Upper lobe of left lung (tissue), 6 donors: Measurements from ENCODE around the gene IGSF3. TPM values are rescaled to one million over a fixed set of nuclear protein-coding genes. Genes with fewer than 3 reads are reported as not detected.
"Not testable (repeated sequence)": the region's sequence is repeated elsewhere in the genome, so short reads cannot be mapped to it uniquely, and the experiment has no call there.

Experiments
- ATAC-seq, 2 donors: fragments of 200-7000 bp; cut with Tn5 transposase; one replicate each; pipeline ENCODE4 v1.9.1; 2022; ENCODE audit warnings: mild to moderate bottlenecking in 2 of 2, moderate library complexity in 2 of 2; ENCODE audit not compliant: low FRiP score in 2 of 2
- DNase-seq, 2 donors: peaks; one replicate each; pipeline ENCODE4 v3.0.0-alpha.2; 2019 to 2020
- H3K27ac ChIP-seq, 4 donors: fragments of 200-600 bp; sonication (generic); one replicate each; pipeline ENCODE4 v1.5.1; 2016 to 2019
- H3K27me3 ChIP-seq, 4 donors: fragments of 200-600 bp; sonication (generic); one replicate each; pipeline ENCODE4 v1.5.1; 2017 to 2019
- H3K36me3 ChIP-seq, 4 donors: fragments of 200-600 bp; sonication (generic); one replicate each; pipeline ENCODE4 v1.5.1; 2016 to 2019
- H3K4me1 ChIP-seq, 4 donors: fragments of 200-600 bp; sonication (generic); one replicate each; pipeline ENCODE4 v1.5.1; 2018 to 2019
- H3K4me3 ChIP-seq, 4 donors: fragments of 200-600 bp; sonication (generic); one replicate each; pipeline ENCODE4 v1.5.1; 2017 to 2019; ENCODE audit warnings: mild to moderate bottlenecking in 2 of 4, moderate library complexity in 1 of 4
- H3K9me3 ChIP-seq, 4 donors: fragments of 200-600 bp; sonication (generic); one replicate each; pipeline ENCODE4 v1.5.1; 2018 to 2019
- EP300 ChIP-seq, 4 donors: sonication (generic); formaldehyde crosslinking; IDR thresholded peaks; one replicate each; pipeline ENCODE4 v1.5.1; 2017; ENCODE audit warnings: antibody characterized with exemption in 4 of 4, control low read depth in 2 of 4
- POLR2A ChIP-seq, 4 donors: fragments of 450-650 bp; IDR thresholded peaks; one replicate each; pipeline ENCODE4 v1.5.1; 2016 to 2017; ENCODE audit warnings: antibody characterized with exemption in 4 of 4, mild to moderate bottlenecking in 2 of 4
- POLR2AphosphoS5 ChIP-seq, 2 donors: sonication (generic); formaldehyde crosslinking; IDR thresholded peaks; one replicate each; pipeline ENCODE4 v1.5.1; 2017; ENCODE audit warnings: antibody characterized with exemption in 2 of 2
- WGBS, 2 donors: methylation state at CpG; one replicate each; pipeline ENCODE4 v1.1.5; 2017 to 2018; 5-methylcytosine and 5-hydroxymethylcytosine counted together
- total RNA-seq, 6 donors: library from RNA; depleted of rRNA in 4 of 6; stranded (reverse); fragments of >200 nt in 4 of 6; gene quantifications; one replicate each; pipeline versions ENCODE4 v1.1.0 to v1.2.1, GENCODE V29; 2016 to 2021
- TF ChIP-seq, protein P1 (sequence below), 6 experiments: fragments of 450-650 bp in 4 of 6; fragments of 200-600 bp in 2 of 6; sonication (generic) in 2 of 6; IDR thresholded peaks; one replicate each; pipeline ENCODE4 v1.5.1; 2016 to 2019; ENCODE audit warnings: antibody characterized with exemption in 6 of 6
- donor health status: DM: no; HTN: no; CAD: no; lungs with moderate emphysema.
- donor health status: DM: no; HTN: yes; CAD: no; lungs with severe emphysema.

IGSF3 gene
- total RNA-seq, 6 donors from 2014 or later, result 15.1 to 28.3 (median 23.7) TPM

DNA sequence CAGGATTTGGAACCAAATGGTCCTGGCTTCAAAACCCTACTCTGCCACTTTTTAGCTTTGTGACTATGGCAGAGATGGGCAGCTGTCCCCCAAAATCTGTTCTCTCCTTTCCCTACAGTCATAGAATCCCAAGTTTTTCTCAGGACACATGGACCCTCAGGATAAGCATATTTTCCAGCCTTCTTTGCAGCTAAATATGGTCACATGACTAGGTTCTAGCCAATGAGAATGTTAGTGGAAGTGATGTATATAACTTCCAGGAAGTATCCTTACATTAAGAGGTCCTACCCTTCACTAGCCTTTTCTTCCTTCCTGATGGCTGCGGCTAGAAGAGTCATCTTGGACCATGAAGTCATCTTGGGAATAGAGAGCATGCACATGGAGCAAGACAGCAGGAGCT lies 5.9 kb downstream of the IGSF3 start:
- Histone ChIP-seq H3K36me3 (no peaks in the 10 kb centered on the region), H3K4me3 (no peak overlapping the region), H3K27me3 (peaks cover 0 to under 1% (median 0%) of the 10 kb centered on the region in 4 donors), H3K4me1 (peaks cover 0 to 5% (median 4%) of the 10 kb centered on the region in 4 donors), H3K9me3 (no peaks in the 10 kb centered on the region), H3K27ac (no peak overlapping the region)
- DNase-seq, result no peak
- WGBS, 2 donors, result 75 to 87% methylated on average over 1 of the region's 1 CpG
- ATAC-seq, result no peak
- TF ChIP-seq POLR2A (IDR thresholded peaks at IDR 0.05) (no peak), EP300 (IDR thresholded peaks at IDR 0.05) (no peak), POLR2AphosphoS5 (IDR thresholded peaks at IDR 0.05) (no peak)
- TF ChIP-seq, protein P1, sequence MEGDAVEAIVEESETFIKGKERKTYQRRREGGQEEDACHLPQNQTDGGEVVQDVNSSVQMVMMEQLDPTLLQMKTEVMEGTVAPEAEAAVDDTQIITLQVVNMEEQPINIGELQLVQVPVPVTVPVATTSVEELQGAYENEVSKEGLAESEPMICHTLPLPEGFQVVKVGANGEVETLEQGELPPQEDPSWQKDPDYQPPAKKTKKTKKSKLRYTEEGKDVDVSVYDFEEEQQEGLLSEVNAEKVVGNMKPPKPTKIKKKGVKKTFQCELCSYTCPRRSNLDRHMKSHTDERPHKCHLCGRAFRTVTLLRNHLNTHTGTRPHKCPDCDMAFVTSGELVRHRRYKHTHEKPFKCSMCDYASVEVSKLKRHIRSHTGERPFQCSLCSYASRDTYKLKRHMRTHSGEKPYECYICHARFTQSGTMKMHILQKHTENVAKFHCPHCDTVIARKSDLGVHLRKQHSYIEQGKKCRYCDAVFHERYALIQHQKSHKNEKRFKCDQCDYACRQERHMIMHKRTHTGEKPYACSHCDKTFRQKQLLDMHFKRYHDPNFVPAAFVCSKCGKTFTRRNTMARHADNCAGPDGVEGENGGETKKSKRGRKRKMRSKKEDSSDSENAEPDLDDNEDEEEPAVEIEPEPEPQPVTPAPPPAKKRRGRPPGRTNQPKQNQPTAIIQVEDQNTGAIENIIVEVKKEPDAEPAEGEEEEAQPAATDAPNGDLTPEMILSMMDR (IDR thresholded peaks at IDR 0.05), result no peak

DNA sequence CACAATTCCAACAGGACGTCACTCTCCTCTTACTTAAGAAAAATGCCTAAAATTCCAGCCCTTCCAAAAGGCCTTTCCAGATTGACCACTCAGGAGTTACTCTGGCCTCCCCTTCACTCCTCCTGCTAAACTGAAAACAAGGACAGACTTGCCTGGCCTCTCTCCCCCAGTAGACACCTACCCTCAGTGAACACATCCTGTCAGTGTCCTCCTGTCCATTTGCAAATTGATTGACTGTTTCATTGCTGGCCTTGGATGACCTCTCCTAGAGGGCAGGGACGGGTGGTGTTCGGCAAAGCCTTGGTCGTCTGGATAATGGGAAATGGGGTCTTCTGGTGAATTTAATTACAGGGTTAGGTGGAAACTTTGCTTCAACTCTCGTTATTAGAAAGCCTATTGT lies 8.9 kb downstream of the IGSF3 start:
- DNase-seq, H3K9me3 ChIP-seq, ATAC-seq, H3K27ac ChIP-seq, H3K4me3 ChIP-seq, H3K27me3 ChIP-seq, H3K4me1 ChIP-seq, H3K36me3 ChIP-seq: not testable (repeated sequence)
- WGBS, 2 donors, result 80 to 86% methylated on average over 5 of the region's 5 CpGs

DNA sequence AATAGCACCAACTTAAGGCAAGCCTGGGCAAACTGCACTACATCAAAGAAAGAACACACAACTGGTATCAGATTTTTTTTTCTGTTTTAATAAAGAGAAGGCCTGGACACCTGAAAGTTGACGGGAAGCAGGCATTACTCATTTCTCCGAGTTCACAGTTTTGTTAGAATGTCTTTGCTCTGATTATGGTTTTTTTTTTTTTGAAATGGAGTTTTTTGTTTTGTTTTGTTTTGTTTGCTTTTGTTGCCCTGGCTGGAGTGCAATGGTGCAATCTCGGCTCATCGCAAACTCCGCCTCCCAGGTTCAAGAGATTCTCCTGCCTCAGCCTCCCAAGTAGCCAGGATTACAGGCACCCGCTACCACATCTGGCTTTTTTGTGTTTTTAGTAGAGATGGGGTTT lies 9.7 kb downstream of the IGSF3 start:
- not testable (repeated sequence) for ATAC-seq, H3K4me1 ChIP-seq, H3K27me3 ChIP-seq, H3K27ac ChIP-seq, H3K36me3 ChIP-seq, H3K4me3 ChIP-seq, H3K9me3 ChIP-seq, DNase-seq
- WGBS, 2 donors, result 68 to 89% methylated on average over 6 of the region's 6 CpGs

DNA sequence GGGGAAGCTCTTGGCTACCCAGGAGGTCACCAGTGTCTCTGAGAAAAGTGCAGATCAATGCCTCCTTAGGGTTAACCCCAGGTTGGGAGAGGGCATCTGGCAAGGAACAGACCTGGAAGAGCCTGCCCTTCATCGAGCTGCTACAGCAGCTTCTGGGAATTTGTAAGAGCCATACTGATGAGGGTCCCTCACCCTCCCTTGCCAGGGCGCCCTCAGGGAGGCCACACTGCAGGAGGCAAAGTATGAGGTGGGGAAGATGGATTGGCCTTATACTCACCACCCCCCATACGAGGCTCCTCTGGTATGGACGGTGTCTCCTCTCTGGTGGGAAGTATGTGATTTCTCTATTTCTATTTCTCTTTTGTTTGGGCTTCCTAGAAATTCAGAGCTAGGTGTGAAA lies 13.2 kb downstream of the IGSF3 start:
- 75 to 90% methylated on average over 3 to 4 of the region's 4 CpGs for WGBS, 2 donors
- no peaks in the 10 kb centered on the region for H3K27me3 ChIP-seq

DNA sequence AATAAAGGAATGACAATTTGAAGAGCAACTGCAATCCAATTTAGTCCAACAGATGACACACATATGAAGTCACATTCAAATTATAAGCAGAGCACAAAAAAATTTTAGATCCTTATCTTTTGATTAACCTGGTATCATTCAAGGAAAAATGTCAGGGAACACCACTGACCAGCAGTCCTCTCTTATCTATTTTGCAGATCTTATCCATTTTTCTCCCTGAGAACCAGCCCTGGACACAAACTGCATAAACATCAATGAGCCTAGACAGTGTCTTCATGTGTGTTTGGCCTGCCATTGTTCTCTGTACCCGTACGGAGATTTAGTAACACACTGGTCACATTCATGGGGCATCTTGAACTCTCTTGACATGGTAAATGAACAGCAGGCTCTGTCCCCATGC lies 14.9 kb downstream of the IGSF3 start:
- H3K4me3 ChIP-seq, H3K9me3 ChIP-seq, H3K27me3 ChIP-seq, ATAC-seq, H3K4me1 ChIP-seq, H3K27ac ChIP-seq, DNase-seq, H3K36me3 ChIP-seq: not testable (repeated sequence)
- 74 to 100% methylated on average over 2 of the region's 2 CpGs for WGBS, 2 donors

More for the DNA sequence above, 13.2 kb downstream of the IGSF3 start:
- no peak for ATAC-seq
- Histone ChIP-seq H3K9me3 (no peaks in the 10 kb centered on the region), H3K4me1 (no peaks in the 10 kb centered on the region), H3K4me3 (no peak overlapping the region), H3K27ac (no peak overlapping the region), H3K36me3 (no peaks in the 10 kb centered on the region)
- DNase-seq, result no peak
- no peak for TF ChIP-seq EP300 (IDR thresholded peaks at IDR 0.05)
- TF ChIP-seq POLR2AphosphoS5 (IDR thresholded peaks at IDR 0.05), result no peak
- TF ChIP-seq, protein P1 (IDR thresholded peaks at IDR 0.05), result no peak
- no peak for TF ChIP-seq POLR2A (IDR thresholded peaks at IDR 0.05)

DNA sequence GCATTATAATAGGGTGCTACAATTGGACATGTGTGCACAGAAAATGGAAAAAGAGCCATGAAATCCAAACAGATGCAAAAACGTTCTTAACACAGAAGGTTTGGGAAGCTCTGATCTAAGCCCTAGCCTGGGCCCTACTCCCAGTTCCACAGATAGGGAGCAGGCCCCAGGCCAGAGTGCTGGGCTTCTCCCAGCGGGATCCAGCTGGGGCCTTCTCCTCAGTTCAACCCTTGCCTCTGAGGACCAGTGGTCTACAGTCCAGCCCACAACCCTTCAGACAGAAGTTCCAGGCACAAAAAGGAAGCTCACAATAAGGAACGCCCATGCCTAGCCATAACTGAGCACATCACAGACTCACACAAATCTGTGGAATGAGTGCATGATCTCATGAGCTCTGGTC lies 16.8 kb downstream of the IGSF3 start:
- not testable (repeated sequence) for DNase-seq, ATAC-seq, H3K27me3 ChIP-seq, H3K27ac ChIP-seq, H3K9me3 ChIP-seq, H3K4me1 ChIP-seq, H3K4me3 ChIP-seq, H3K36me3 ChIP-seq
- 60 to 92% methylated on average over 2 to 3 of the region's 3 CpGs for WGBS, 2 donors

DNA sequence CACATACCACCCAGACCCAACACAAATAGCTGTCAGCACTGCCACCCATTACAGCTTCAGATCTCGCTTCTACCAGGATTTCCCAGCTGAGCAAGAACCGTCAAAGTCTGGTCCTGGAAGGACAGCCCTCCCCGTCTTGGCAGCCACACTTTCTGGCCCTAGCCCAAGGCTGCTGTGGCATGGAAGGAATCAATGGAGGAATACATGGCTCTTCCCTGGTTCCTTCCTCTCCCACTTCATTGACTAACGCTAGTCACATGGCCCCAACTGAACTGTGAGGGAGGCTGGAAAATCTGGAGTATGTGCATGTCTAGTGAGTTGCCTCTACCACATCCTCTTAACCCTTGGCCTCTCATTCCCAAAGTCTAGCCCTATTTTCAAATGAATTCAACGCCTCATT lies 18.5 kb downstream of the IGSF3 start:
- not testable (repeated sequence) for H3K36me3 ChIP-seq, DNase-seq, ATAC-seq, H3K27ac ChIP-seq, H3K27me3 ChIP-seq, H3K9me3 ChIP-seq, H3K4me3 ChIP-seq, H3K4me1 ChIP-seq
- WGBS, 2 donors, result 63 to 71% methylated on average over 4 to 5 of the region's 5 CpGs

DNA sequence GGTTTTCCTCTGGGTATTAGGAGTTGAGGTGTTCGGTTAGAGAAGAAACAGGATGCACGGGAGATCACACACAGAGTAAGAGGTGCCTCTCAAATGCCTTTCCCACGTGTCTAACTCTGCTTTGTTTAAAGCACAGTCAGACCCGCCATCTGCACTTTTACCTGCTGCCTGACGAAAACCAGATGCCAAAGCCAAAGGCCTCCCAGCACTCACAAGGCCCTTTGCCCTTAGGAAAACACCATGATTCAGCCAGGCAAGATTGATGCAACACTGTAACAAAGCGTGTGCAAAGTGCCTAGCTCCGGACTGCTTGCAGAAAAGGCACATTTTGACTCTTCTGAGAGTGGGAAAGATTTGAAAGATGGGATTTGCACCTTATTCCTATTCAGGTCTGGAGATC lies 19.2 kb downstream of the IGSF3 start:
- not testable (repeated sequence) for H3K36me3 ChIP-seq, H3K9me3 ChIP-seq, H3K27me3 ChIP-seq, H3K4me1 ChIP-seq, H3K27ac ChIP-seq, ATAC-seq, H3K4me3 ChIP-seq
- DNase-seq, result peak in 1 of 2 donors; percentile 30
- 72 to 73% methylated on average over 7 of the region's 7 CpGs for WGBS, 2 donors

DNA sequence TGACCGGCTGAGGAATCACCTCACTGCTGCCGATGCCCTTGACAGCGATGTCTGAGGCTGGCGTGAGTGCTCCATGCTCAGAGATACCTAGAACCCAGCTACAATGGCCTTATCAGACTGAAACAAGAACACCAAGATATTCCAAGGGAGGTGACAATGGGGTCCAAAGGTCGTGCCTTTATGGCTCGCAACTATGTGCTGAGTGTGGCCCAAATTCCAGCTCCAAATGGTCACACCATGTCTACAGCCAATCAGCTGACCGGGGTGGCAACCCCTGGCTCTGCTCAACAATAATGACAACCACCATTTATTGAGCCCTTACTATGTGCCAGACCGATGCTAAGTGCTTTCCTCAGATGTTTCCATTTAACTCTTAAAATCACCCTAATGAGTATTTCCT lies 20.3 kb downstream of the IGSF3 start:
- not testable (repeated sequence) for ATAC-seq, H3K27ac ChIP-seq
- 84 to 91% methylated on average over 7 to 8 of the region's 8 CpGs for WGBS, 2 donors

DNA sequence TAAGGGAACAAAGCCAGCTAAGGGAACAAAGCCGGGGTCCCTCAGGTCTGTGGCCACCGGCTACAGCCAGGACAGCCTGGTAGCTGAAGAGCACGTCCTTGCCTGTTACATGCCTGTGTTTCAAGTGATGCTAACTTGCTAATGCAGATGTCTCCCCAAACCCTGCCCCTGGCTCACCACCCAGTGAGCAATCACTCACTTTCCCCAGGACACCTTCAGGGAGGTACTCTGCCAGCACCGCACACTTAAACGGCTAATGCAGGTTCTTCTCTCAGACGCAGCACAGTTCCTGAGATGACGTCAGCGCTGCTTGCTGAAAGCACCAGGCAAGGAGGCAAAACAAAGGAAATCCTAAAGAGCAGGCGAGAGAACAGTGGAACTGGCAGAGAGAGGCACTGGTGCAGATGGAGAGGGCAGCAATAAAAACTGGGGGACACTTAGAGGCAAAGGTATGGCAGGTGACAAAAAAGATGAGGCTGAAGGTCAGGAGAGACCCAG lies 20.8 kb downstream of the IGSF3 start:
- H3K9me3 ChIP-seq, H3K27ac ChIP-seq, H3K36me3 ChIP-seq, ATAC-seq, H3K27me3 ChIP-seq, H3K4me3 ChIP-seq, H3K4me1 ChIP-seq: not testable (repeated sequence)
- DNase-seq, result peak in 1 of 2 donors; percentile 82
- 30 to 45% methylated on average over 9 of the region's 9 CpGs for WGBS, 2 donors

More for the DNA sequence above, 20.3 kb downstream of the IGSF3 start:
- not testable (repeated sequence) for H3K9me3 ChIP-seq, H3K27me3 ChIP-seq, DNase-seq, H3K36me3 ChIP-seq, H3K4me1 ChIP-seq, H3K4me3 ChIP-seq
